Peyer's patch (tissue), 4 donors: ENCODE results near the gene SMG7. TPM values are rescaled to one million over a fixed set of nuclear protein-coding genes. Genes with fewer than 3 reads are reported as not detected.

Experiments used
- DNase-seq, 3 donors: peaks; one replicate each; pipeline ENCODE4 v3.0.0-alpha.2; 2017 to 2019
- H3K27ac ChIP-seq, 4 donors: fragments of 200-600 bp; sonication (generic); one replicate each; pipeline ENCODE4 v1.5.1; 2016 to 2019
- H3K27me3 ChIP-seq, 2 donors: fragments of 200-600 bp; sonication (generic); one replicate each; pipeline ENCODE4 v1.5.1; 2019
- H3K36me3 ChIP-seq, 3 donors: fragments of 200-600 bp; sonication (generic); one replicate each; pipeline ENCODE4 v1.5.1; 2016 to 2019
- H3K4me1 ChIP-seq, 4 donors: fragments of 200-600 bp; sonication (generic); one replicate each; pipeline ENCODE4 v1.5.1; 2016 to 2019
- H3K4me3 ChIP-seq, 4 donors: fragments of 200-600 bp; sonication (generic); 1 replicate in 3 of 4; 2 replicates in 1 of 4; pipeline ENCODE4 v1.5.1; 2016 to 2019; ENCODE audit warnings: mild to moderate bottlenecking in 1 of 4
- H3K9me3 ChIP-seq, 4 donors: fragments of 200-600 bp; sonication (generic); one replicate each; pipeline ENCODE4 v1.5.1; 2016 to 2019; ENCODE audit warnings: mild to moderate bottlenecking in 1 of 4
- CTCF ChIP-seq, 6 experiments: fragments of 450-650 bp in 4 of 6; fragments of 200-600 bp in 2 of 6; sonication (generic) in 1 of 6; IDR thresholded peaks; one replicate each; pipeline ENCODE4 v1.5.1; 2017 to 2019; ENCODE audit warnings: antibody characterized with exemption in 6 of 6, mild to moderate bottlenecking in 3 of 6, moderate library complexity in 1 of 6
- POLR2A ChIP-seq, 2 donors: fragments of 450-650 bp; IDR thresholded peaks; one replicate each; pipeline ENCODE4 v1.5.1; 2017; ENCODE audit warnings: antibody characterized with exemption in 2 of 2, mild to moderate bottlenecking in 2 of 2, moderate library complexity in 2 of 2
- total RNA-seq, 4 donors: library from RNA; depleted of rRNA; stranded (reverse); fragments of >200 nt; gene quantifications; one replicate each; pipeline ENCODE4 v1.1.0, GENCODE V29; 2016

The SMG7 gene
- total RNA-seq, 4 donors from 2014 or later = 46.2 to 72.7 (median 54.3) TPM

DNA sequence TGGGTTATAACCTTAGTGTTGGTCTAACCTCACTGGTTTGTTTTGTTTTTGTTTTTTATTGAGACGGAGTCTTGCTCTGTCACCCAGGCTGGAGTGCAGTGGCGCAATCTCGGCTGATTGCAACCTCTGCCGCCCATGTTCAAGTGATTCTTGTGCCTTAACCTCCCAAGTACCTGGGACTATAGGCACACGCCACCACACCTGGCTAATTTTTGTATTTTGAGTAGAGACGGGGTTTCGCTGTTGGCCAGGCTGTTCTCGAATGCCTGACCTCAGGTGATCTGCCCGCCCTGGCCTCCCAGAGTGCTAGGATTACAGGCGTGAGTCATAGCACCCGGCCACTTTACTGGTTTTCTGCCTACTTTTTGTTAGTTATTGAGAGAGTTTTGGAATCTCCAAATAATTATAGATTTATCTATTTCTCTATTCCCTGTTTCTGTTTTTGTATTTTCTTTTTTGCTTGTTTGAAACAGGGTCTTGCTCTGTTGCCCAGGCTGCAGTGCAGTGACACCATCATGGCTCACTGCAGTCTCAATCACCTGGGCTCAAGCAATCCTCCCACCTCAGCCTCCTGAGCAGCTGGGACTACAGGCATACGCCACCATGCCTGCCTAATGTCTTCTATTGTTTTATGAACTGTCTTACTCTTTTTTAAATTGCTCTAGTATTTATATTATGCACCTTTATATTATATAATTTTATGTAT, 21.4 kb downstream of the SMG7 start:
- no peaks in the 10 kb centered on the region for H3K36me3 ChIP-seq
- H3K4me3 ChIP-seq = no peak overlapping the region
- no peak for DNase-seq
- no peaks in the 10 kb centered on the region for H3K9me3 ChIP-seq
- no peaks in the 10 kb centered on the region for H3K27me3 ChIP-seq
- H3K4me1 ChIP-seq = no peaks in the 10 kb centered on the region
- H3K27ac ChIP-seq = no peak overlapping the region
- TF ChIP-seq CTCF (IDR thresholded peaks at IDR 0.05) (no peak), POLR2A (IDR thresholded peaks at IDR 0.05) (no peak)

DNA sequence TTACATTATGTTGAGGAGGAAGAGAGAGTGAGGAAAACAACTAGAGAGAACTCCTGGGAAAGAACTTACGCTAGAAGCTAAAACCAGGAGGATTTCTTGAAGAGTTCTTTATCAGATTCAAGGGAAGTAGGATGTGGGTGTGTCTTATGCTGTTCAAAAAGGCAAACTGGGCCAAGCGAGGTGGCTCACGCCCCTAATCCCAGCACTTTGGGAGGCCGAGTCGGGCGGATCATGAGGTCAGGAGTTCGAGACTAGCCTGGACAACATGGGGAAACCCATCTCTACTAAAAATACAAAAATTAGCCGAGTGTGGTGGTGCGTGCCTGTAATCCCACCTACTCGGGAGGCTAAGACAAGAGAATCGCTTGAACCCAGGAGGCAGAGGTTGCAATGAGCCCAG, 23.1 kb downstream of the SMG7 start:
- no peaks in the 10 kb centered on the region for H3K36me3 ChIP-seq
- no peaks in the 10 kb centered on the region for H3K9me3 ChIP-seq
- no peak for TF ChIP-seq POLR2A (IDR thresholded peaks at IDR 0.05)
- no peak for TF ChIP-seq CTCF (IDR thresholded peaks at IDR 0.05)
- no peak overlapping the region for H3K4me3 ChIP-seq
- no peaks in the 10 kb centered on the region for H3K4me1 ChIP-seq
- H3K27ac ChIP-seq = no peak overlapping the region
- no peak for DNase-seq
- H3K27me3 ChIP-seq = no peaks in the 10 kb centered on the region

DNA sequence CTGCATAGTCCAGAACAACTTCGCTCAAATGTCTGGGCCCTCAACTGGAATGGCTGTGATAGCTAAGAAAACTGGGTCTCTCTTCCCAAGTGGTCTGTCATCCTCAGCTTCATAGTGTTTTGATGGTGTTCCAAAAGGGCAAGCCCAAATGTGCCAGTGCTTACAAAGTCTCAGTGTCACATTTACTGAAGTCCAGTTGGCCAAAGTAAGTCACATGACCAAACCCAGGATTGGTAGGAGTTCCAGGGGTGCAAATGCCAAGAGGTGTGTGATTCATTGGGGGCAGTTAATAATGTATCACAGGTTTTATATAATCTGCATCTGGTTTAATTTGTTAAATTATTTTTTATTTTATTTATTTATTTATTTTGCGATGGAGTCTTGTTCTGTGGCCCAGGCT, 24.9 kb downstream of the SMG7 start:
- Histone ChIP-seq H3K36me3 (no peaks in the 10 kb centered on the region), H3K4me1 (no peaks in the 10 kb centered on the region), H3K9me3 (no peaks in the 10 kb centered on the region), H3K4me3 (no peak overlapping the region), H3K27me3 (no peaks in the 10 kb centered on the region), H3K27ac (no peak overlapping the region)
- DNase-seq = no peak
- TF ChIP-seq POLR2A (IDR thresholded peaks at IDR 0.05) (no peak), CTCF (IDR thresholded peaks at IDR 0.05) (no peak)

DNA sequence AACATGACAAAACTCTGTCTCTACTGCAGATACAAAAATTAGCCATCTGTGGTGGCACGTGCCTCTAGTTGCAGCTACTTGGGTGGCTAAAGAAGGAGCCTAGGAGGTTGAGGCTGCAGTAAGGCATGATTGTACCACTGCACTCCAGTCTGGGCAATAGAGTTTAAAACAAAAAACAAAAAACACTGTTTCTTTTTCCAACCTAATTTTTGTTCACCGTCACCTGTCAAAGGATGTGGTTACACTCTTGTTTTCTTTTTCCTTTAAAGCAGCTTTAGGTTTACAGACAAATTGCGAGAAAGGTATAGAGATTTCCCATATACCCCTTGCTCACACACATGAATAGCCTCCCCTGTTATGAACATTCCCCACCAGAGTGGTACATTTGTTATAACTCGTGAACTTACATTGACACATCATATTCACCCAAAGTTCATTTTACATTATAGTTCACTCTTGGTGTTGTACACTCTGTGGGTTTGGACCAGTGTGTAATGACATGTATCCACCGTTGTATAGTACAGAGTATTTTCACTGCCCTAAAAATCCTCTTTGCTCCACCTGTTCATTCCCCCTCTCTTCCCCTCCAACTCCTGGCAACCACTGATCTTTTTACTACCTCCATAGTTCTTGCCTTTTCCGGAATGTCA, 26.2 kb downstream of the SMG7 start:
- H3K36me3 ChIP-seq = no peaks in the 10 kb centered on the region
- no peaks in the 10 kb centered on the region for H3K4me1 ChIP-seq
- DNase-seq = no peak
- TF ChIP-seq POLR2A (IDR thresholded peaks at IDR 0.05) (no peak), CTCF (IDR thresholded peaks at IDR 0.05) (no peak)
- H3K4me3 ChIP-seq = no peak overlapping the region
- H3K9me3 ChIP-seq = no peaks in the 10 kb centered on the region
- no peaks in the 10 kb centered on the region for H3K27me3 ChIP-seq
- H3K27ac ChIP-seq = no peak overlapping the region

DNA sequence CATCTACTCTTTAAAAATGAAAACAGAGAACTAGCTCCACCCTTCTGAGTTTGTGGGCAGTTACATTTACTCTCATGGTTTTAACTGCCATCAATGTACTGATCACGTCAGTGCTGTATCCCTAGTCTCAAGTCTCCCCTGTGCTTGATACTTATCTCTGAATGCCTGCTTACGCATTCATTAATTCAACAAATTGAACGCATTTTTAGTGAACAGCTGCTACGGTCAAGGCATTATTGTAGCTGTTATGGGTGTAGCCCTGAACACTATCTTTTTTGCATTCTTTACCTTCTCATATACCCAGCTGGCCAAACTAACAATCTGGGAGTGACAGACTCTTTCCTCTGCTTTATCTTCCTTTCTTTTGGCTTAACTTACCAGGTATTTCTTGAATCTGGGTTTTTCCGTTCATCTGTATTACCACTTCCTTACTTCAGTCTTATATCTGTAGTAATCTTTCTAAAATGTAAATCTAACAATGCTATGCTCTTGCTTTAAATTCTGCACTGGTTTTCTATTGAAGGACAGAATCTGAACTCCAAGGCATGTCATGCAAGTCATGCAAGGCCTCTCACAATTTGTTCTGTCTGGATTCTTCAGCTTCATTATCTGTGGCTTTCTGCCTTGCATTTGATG, 33.3 kb downstream of the SMG7 start:
- H3K27ac ChIP-seq = no peak overlapping the region
- TF ChIP-seq CTCF (IDR thresholded peaks at IDR 0.05) = no peak
- no peak for TF ChIP-seq POLR2A (IDR thresholded peaks at IDR 0.05)
- no peaks in the 10 kb centered on the region for H3K9me3 ChIP-seq
- no peaks in the 10 kb centered on the region for H3K36me3 ChIP-seq
- H3K4me1 ChIP-seq = peaks cover 0 to 5% (median 0%) of the 10 kb centered on the region in 4 donors
- H3K27me3 ChIP-seq = no peaks in the 10 kb centered on the region
- H3K4me3 ChIP-seq = no peak overlapping the region
- DNase-seq = no peak
